ENCODE measurements around the gene ARL8B. TPM values are rescaled to one million over a fixed set of nuclear protein-coding genes. Genes with fewer than 3 reads are reported as not detected.

The ARL8B gene
- total and polyA plus RNA-seq, 10 of the 15 experiments (the other 5 are each of a cell fraction or from before 2014, with no cell fraction given) = 22.0 to 80.6 (median 43.7) TPM

DNA sequence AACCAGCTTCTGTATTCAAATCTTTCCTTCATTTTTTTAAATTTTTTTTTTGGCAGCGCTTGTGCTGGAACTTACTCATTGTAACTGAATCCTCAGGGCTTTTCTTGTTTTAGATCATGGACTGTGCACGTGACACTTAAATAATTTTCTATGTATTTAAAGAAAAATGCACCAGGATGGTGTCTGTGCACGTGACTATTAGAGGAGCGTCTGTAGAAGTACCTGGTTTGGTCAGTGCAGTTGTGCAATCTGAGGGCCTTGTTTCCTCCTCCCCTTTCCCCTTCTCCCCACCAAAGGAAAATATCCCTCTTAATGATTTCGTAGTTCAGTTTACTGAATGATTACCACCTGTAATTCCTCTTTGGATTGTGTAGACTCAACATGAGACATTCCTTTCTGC is 96.7 kb downstream of the ARL8B start:
- H3K36me3 ChIP-seq (ENCODE audit: control insufficient read depth in 2 of 2, insufficient read depth in 2 of 2, low read length in 1 of 2) = peaks cover 28 to 57% of the 10 kb centered on the region in 2 experiments
- no TSS peak for BruUV-seq (replicated peaks)
- ChIA-PET RAD21 (ENCODE audit: unreplicated experiment) (interaction anchor here (1.5 kb wide), 1 partner anchor 22 kb away, joined by 4 read pairs; no protein-coding TSS in a partner anchor), CTCF (interaction anchor here (1.1 to 1.6 kb wide), 2 partner anchors 14 to 82 kb away, joined by 3 read pairs; no protein-coding TSS in a partner anchor), SMC1A (ENCODE audit: uncharacterized antibody, unreplicated experiment) (interaction anchor here (0.6 to 1.6 kb wide), 5 partner anchors 9 to 1398 kb away, joined by 3 to 5 read pairs (median 3); no protein-coding TSS in a partner anchor), POLR2A (interaction anchor here (0.6 to 0.9 kb wide), 2 partner anchors 22 to 41 kb away, joined by 3 to 8 read pairs; no protein-coding TSS in a partner anchor)
- H4K20me1 ChIP-seq (ENCODE audit: control insufficient read depth, insufficient read depth) = no peaks in the 10 kb centered on the region; the same call in 1 of the 2 replicates
- in situ Hi-C loops (cut with MboI) (no loop called here), intact Hi-C loops (cut with micrococcal nuclease; ENCODE audit: unreplicated experiment) (no loop called here)
- H3K27me3 ChIP-seq (replicated peaks in 1 of 2; ENCODE audit: control insufficient read depth in 2 of 2, insufficient read depth in 2 of 2, low read length in 1 of 2) = no peaks in the 10 kb centered on the region
- WGBS (ENCODE audit: insufficient coverage, insufficient replicate concordance, low lambda C conversion rate, missing lambda C conversion rate) = 89% methylated on average over 5 of the region's 5 CpGs
- H3K4me3 ChIP-seq = no peak overlapping the region
- FAIRE-seq (no peak), ATAC-seq (no peak), DNase-seq (ENCODE audit: low read depth, low spot score) (no peak)
- no peaks in the 10 kb centered on the region for H3K4me1 ChIP-seq (ENCODE audit: control insufficient read depth, insufficient read depth, low read length)
- TF ChIP-seq, protein P1, sequence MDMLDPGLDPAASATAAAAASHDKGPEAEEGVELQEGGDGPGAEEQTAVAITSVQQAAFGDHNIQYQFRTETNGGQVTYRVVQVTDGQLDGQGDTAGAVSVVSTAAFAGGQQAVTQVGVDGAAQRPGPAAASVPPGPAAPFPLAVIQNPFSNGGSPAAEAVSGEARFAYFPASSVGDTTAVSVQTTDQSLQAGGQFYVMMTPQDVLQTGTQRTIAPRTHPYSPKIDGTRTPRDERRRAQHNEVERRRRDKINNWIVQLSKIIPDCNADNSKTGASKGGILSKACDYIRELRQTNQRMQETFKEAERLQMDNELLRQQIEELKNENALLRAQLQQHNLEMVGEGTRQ (IDR thresholded peaks at IDR 0.05; ENCODE audit: borderline replicate concordance, low read depth, low read length) = no peak
- TF ChIP-seq POLR2AphosphoS2 (IDR thresholded peaks at IDR 0.05; ENCODE audit: low read depth, low read length) = no peak
- TF ChIP-seq SP1 (IDR thresholded peaks at IDR 0.05; ENCODE audit: low read depth, low read length) = no peak
- no peak for TF ChIP-seq IKZF2 (IDR thresholded peaks at IDR 0.05)
- no peak for TF ChIP-seq HCFC1 (IDR thresholded peaks at IDR 0.05; ENCODE audit: low read length)
- no peak for TF ChIP-seq ZNF207 (IDR thresholded peaks at IDR 0.05; ENCODE audit: borderline replicate concordance)
- TF ChIP-seq, protein P2, sequence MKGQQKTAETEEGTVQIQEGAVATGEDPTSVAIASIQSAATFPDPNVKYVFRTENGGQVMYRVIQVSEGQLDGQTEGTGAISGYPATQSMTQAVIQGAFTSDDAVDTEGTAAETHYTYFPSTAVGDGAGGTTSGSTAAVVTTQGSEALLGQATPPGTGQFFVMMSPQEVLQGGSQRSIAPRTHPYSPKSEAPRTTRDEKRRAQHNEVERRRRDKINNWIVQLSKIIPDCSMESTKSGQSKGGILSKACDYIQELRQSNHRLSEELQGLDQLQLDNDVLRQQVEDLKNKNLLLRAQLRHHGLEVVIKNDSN (IDR thresholded peaks at IDR 0.05; ENCODE audit: borderline replicate concordance, extremely low read length, insufficient read depth, low read depth, low read length) = no peak
- no peak for TF ChIP-seq NBN (IDR thresholded peaks at IDR 0.05)
- no peak for TF ChIP-seq NFIC (IDR thresholded peaks at IDR 0.05; ENCODE audit: low read depth, low read length)
- no peak for TF ChIP-seq ZZZ3 (IDR thresholded peaks at IDR 0.05; ENCODE audit: control insufficient read depth, insufficient read length, low read depth)
- TF ChIP-seq TAF1 (IDR thresholded peaks at IDR 0.05; ENCODE audit: borderline replicate concordance, low read depth, low read length) = no peak
- TF ChIP-seq CBX5 (IDR thresholded peaks at IDR 0.05; ENCODE audit: low read depth) = no peak
- no peak for TF ChIP-seq YBX1 (IDR thresholded peaks at IDR 0.05)
- TF ChIP-seq DPF2 (IDR thresholded peaks at IDR 0.05) = no peak
- no peaks in the 10 kb centered on the region for H3K79me2 ChIP-seq (ENCODE audit: control insufficient read depth, insufficient read depth, low read length)
- H3K27ac ChIP-seq (ENCODE audit: control insufficient read depth, insufficient read depth) = no peak overlapping the region
- no peak overlapping the region for H2AFZ ChIP-seq (ENCODE audit: control insufficient read depth, low read depth, low read length)
- no peak overlapping the region for H3K9ac ChIP-seq (ENCODE audit: control insufficient read depth, insufficient read depth, low read length)
- H3K9me3 ChIP-seq (replicated peaks; ENCODE audit: control insufficient read depth, insufficient read depth, low read length) = no peaks in the 10 kb centered on the region
- H3K4me2 ChIP-seq (ENCODE audit: control insufficient read depth, insufficient read depth) = no peak overlapping the region

All from GM12878 (cell line).